ENCODE measurements around the gene IFITM1. TPM values are rescaled to one million over a fixed set of nuclear protein-coding genes. Genes with fewer than 3 reads are reported as not detected.
"Not testable (repeated sequence)": the region's sequence is repeated elsewhere in the genome, so short reads cannot be mapped to it uniquely, and the experiment has no call there.

The IFITM1 gene
- total RNA-seq, 2 experiments from 2014 or later = 286 to 306 TPM

GRCh38 chr11:313304-313786 lies 495 bp upstream of the IFITM1 start:
- peak overlapping the region; percentile 82 to 93 for H3K27ac ChIP-seq (ENCODE audit: low read depth in 1 of 2, low read length in 2 of 2)
- Mint-ChIP-seq H3K4me3 (peak overlapping the region; percentile 97), H3K27me3 (no peaks in the 10 kb centered on the region), H3K9me3 (no peaks in the 10 kb centered on the region), H3K4me1 (ENCODE audit: low read depth) (peaks cover 53% of the 10 kb centered on the region), H3K36me3 (ENCODE audit: low read depth) (peaks cover 64% of the 10 kb centered on the region), H3K27ac (peak overlapping the region; percentile 98)
- H3K4me1 ChIP-seq (ENCODE audit: insufficient read depth, low read length) = peaks cover 57% of the 10 kb centered on the region
- H3K9me3 ChIP-seq (ENCODE audit: control insufficient read depth in 1 of 2, insufficient read depth in 1 of 2, low read length in 2 of 2) = no peaks in the 10 kb centered on the region
- no peaks in the 10 kb centered on the region for H3K27me3 ChIP-seq (ENCODE audit: control insufficient read depth in 1 of 2, insufficient read depth in 2 of 2, low read length in 2 of 2)
- intact Hi-C loops (cut with DNase I, micrococcal nuclease) = loop anchor here (2.0 to 5.0 kb wide), 3 partner anchors 41 to 106 kb away; partner anchors contain the start of genes BET1L (in 1 of the 2) and RIC8A (in 1 of the 2)
- peak overlapping the region; percentile 90 for H3K4me3 ChIP-seq (ENCODE audit: low read length)
- H3K36me3 ChIP-seq (ENCODE audit: insufficient read depth, low read length) = peaks cover 15% of the 10 kb centered on the region
- DNase-seq = peak in 2 of 14 experiments; percentile 20 to 28
- CTCF ChIA-PET = no interaction called here
- POLR2A ChIA-PET = interaction anchor here (0.7 to 2.7 kb wide), 8 partner anchors 15 to 106 kb away, joined by 3 to 30 read pairs (median 8); partner anchors contain the start of genes BET1L, PGGHG and RIC8A
- no peak for TF ChIP-seq CTCF (IDR thresholded peaks at IDR 0.05)
- ATAC-seq (ENCODE audit: poor library complexity) = no peak

GRCh38 chr11:314554-314875 lies 675 bp downstream of the IFITM1 start:
- DNase-seq; H3K27me3 Mint-ChIP-seq; H3K27me3 ChIP-seq (ENCODE audit: control insufficient read depth in 1 of 2, insufficient read depth in 2 of 2, low read length in 2 of 2); H3K9me3 Mint-ChIP-seq; H3K9me3 ChIP-seq (ENCODE audit: control insufficient read depth in 1 of 2, insufficient read depth in 1 of 2, low read length in 2 of 2): not testable (repeated sequence)
- ChIA-PET POLR2A (interaction anchor here (1.2 to 4.5 kb wide), 7 partner anchors 9 to 107 kb away, joined by 7 to 56 read pairs (median 26); partner anchors contain the start of genes BET1L, PGGHG, RIC8A and SIGIRR), CTCF (interaction anchor here (1.1 kb wide), 1 partner anchor 24 kb away, joined by 3 read pairs; no protein-coding TSS in a partner anchor)
- Mint-ChIP-seq H3K4me3 (peak overlapping the region; percentile 97), H3K4me1 (ENCODE audit: low read depth) (peaks cover 47% of the 10 kb centered on the region), H3K27ac (peak overlapping the region; percentile 98), H3K36me3 (ENCODE audit: low read depth) (peaks cover 58% of the 10 kb centered on the region)
- Histone ChIP-seq H3K4me3 (ENCODE audit: low read length) (peak overlapping the region; percentile 90), H3K27ac (ENCODE audit: low read depth in 1 of 2, low read length in 2 of 2) (peak overlapping the region; percentile 82 to 93), H3K36me3 (ENCODE audit: insufficient read depth, low read length) (peaks cover 15% of the 10 kb centered on the region), H3K4me1 (ENCODE audit: insufficient read depth, low read length) (peaks cover 55% of the 10 kb centered on the region)
- intact Hi-C loops (cut with DNase I, micrococcal nuclease) = loop anchor here in 1 of 2 experiments (5.0 kb wide), 1 partner anchor 107 kb away; the partner anchor contains the start of genes BET1L and RIC8A
- ATAC-seq (ENCODE audit: poor library complexity) = peak; percentile 3

GRCh38 chr11:315051-315481 lies 1.2 kb downstream of the IFITM1 start:
- DNase-seq = peak in 3 of 14 experiments; percentile 26 to 42 (median 33)
- ChIA-PET CTCF (interaction anchor here (1.1 to 3.0 kb wide), 3 partner anchors 10 to 64 kb away, joined by 3 to 13 read pairs (median 3); no protein-coding TSS in a partner anchor), POLR2A (interaction anchor here (0.9 to 4.5 kb wide), 11 partner anchors 10 to 108 kb away, joined by 3 to 56 read pairs (median 11); partner anchors contain the start of genes BET1L, PGGHG, RIC8A and SIGIRR)
- Histone ChIP-seq H3K27me3 (ENCODE audit: control insufficient read depth in 1 of 2, insufficient read depth in 2 of 2, low read length in 2 of 2) (no peaks in the 10 kb centered on the region), H3K4me3 (ENCODE audit: low read length) (peak overlapping the region; percentile 90), H3K27ac (ENCODE audit: low read depth in 1 of 2, low read length in 2 of 2) (peak overlapping the region; percentile 82 to 93), H3K36me3 (ENCODE audit: insufficient read depth, low read length) (peaks cover 15% of the 10 kb centered on the region), H3K9me3 (ENCODE audit: control insufficient read depth in 1 of 2, insufficient read depth in 1 of 2, low read length in 2 of 2) (no peaks in the 10 kb centered on the region), H3K4me1 (ENCODE audit: insufficient read depth, low read length) (peaks cover 56% of the 10 kb centered on the region)
- Mint-ChIP-seq H3K36me3 (ENCODE audit: low read depth) (peaks cover 57% of the 10 kb centered on the region), H3K27ac (peak overlapping the region; percentile 98), H3K4me1 (ENCODE audit: low read depth) (peaks cover 49% of the 10 kb centered on the region), H3K4me3 (peak overlapping the region; percentile 97), H3K9me3 (no peaks in the 10 kb centered on the region), H3K27me3 (no peaks in the 10 kb centered on the region)
- peak; percentile 7 for ATAC-seq (ENCODE audit: poor library complexity)
- intact Hi-C loops (cut with DNase I, micrococcal nuclease) = no loop called here
- TF ChIP-seq CTCF (IDR thresholded peaks at IDR 0.05) = no peak
